Lung (tissue), 12 donors: ENCODE data around the gene TPI1. TPM values are rescaled to one million over a fixed set of nuclear protein-coding genes. Genes with fewer than 3 reads are reported as not detected.

ENCODE experiments used
- ATAC-seq: fragments of 200-7000 bp; cut with Tn5 transposase; one replicate; pipeline ENCODE4 v1.9.1; 2020; ENCODE audit warnings: moderate number of reproducible peaks; ENCODE audit not compliant: insufficient read depth, low FRiP score
- DNase-seq, 3 donors: peaks; one replicate each; pipeline ENCODE4 v3.0.0-alpha.2; 2013 to 2017
- H3K27ac ChIP-seq, 2 donors: one replicate each; pipeline ENCODE4 v1.5.1; 2013; ENCODE audit warnings: mild to moderate bottlenecking in 2 of 2, moderate library complexity in 2 of 2, control low read depth in 1 of 2, inconsistent platforms in 1 of 2, low read depth in 1 of 2, low read length in 1 of 2
- H3K27me3 ChIP-seq, 3 donors: one replicate each; pipeline ENCODE4 v1.5.1; 2013; ENCODE audit warnings: low read length in 2 of 3; ENCODE audit not compliant: control insufficient read depth in 3 of 3, insufficient read depth in 3 of 3
- H3K36me3 ChIP-seq, 4 donors: one replicate each; pipeline ENCODE4 v1.5.1; 2013; ENCODE audit warnings: low read length in 4 of 4, mild to moderate bottlenecking in 1 of 4, moderate library complexity in 1 of 4; ENCODE audit not compliant: control insufficient read depth in 4 of 4, insufficient read depth in 4 of 4
- H3K4me1 ChIP-seq, 5 donors: one replicate each; pipeline ENCODE4 v1.5.1; 2013; ENCODE audit warnings: low read length in 5 of 5, mild to moderate bottlenecking in 2 of 5, moderate library complexity in 1 of 5; ENCODE audit not compliant: control insufficient read depth in 5 of 5, insufficient read depth in 5 of 5
- H3K4me3 ChIP-seq: one replicate; pipeline ENCODE4 v1.5.1; 2013; ENCODE audit warnings: mild to moderate bottlenecking, control low read depth, moderate library complexity
- H3K9ac ChIP-seq, 2 donors: one replicate each; pipeline ENCODE4 v1.5.1; 2013; ENCODE audit warnings: low read length in 2 of 2, control low read depth in 1 of 2; ENCODE audit not compliant: insufficient read depth in 1 of 2
- H3K9me3 ChIP-seq, 4 donors: one replicate each; pipeline ENCODE4 v1.5.1; 2013; ENCODE audit warnings: low read length in 3 of 4, mild to moderate bottlenecking in 1 of 4, moderate library complexity in 1 of 4; ENCODE audit not compliant: control insufficient read depth in 4 of 4, insufficient read depth in 3 of 4
- WGBS, 2 donors: extraction: QIAGEN DNeasy Blood & Tissue Kit; methylation state at CpG; one replicate each; pipeline ENCODE4 v1.1.7; 2013; 5-methylcytosine and 5-hydroxymethylcytosine counted together
- polyA plus RNA-seq, 2 donors: library from polyadenylated mRNA; stranded (reverse); fragments of 200-250 nt; gene quantifications; one replicate each; pipeline ENCODE4 v1.2.1, GENCODE V29; 2013
- total RNA-seq, 2 donors: library from RNA; depleted of rRNA in 1 of 2; stranded (reverse); fragments of >200 nt in 1 of 2; gene quantifications; one replicate each; pipeline ENCODE4 v1.2.1, GENCODE V29; 2014 to 2021
- TF ChIP-seq, protein P1 (sequence below): IDR thresholded peaks from 2 replicates; pipeline ENCODE4 v1.5.1; 2012; ENCODE audit warnings: mild to moderate bottlenecking; ENCODE audit errors: control extremely low read depth, extremely low read depth
- donor health status: control.
- donor health status: control.
- donor health status: Bipolar disorder and iron deficiency.
- donor health status: healthy.
- donor health status: DM: yes; HTN: yes; CAD: no.

TPI1 gene
- total and polyA plus RNA-seq, 4 donors = 256 to 1,097 (median 435) TPM

DNA sequence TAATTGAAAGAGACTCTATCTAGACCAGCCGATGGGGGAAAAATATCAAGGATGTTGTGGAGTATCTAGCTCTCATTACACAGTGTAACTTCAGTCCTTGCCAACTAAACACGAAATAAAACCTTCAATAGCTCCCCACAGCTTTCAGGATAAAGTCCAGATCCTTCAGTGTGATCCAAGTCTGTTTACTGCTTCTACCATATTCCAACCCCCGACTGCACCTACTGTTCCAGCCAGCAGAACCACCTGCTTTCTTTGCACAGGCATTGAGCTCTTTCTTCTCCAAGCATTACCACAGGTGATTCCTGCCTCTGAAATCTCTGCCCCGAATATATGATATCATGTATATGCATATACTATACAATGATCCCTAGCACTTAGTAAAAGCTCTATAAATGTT lies 35.1 kb downstream of the TPI1 start:
- WGBS, 2 donors = 87 to 95% methylated on average over 4 of the region's 4 CpGs
- Histone ChIP-seq H3K27me3 (no peaks in the 10 kb centered on the region), H3K27ac (no peak overlapping the region), H3K9ac (no peak overlapping the region), H3K4me1 (peaks cover 4 to 20% (median 8%) of the 10 kb centered on the region in 5 donors), H3K36me3 (peaks cover 0 to 3% (median 1%) of the 10 kb centered on the region in 4 donors), H3K9me3 (no peaks in the 10 kb centered on the region), H3K4me3 (no peak overlapping the region)
- no peak for DNase-seq
- TF ChIP-seq, protein P1, sequence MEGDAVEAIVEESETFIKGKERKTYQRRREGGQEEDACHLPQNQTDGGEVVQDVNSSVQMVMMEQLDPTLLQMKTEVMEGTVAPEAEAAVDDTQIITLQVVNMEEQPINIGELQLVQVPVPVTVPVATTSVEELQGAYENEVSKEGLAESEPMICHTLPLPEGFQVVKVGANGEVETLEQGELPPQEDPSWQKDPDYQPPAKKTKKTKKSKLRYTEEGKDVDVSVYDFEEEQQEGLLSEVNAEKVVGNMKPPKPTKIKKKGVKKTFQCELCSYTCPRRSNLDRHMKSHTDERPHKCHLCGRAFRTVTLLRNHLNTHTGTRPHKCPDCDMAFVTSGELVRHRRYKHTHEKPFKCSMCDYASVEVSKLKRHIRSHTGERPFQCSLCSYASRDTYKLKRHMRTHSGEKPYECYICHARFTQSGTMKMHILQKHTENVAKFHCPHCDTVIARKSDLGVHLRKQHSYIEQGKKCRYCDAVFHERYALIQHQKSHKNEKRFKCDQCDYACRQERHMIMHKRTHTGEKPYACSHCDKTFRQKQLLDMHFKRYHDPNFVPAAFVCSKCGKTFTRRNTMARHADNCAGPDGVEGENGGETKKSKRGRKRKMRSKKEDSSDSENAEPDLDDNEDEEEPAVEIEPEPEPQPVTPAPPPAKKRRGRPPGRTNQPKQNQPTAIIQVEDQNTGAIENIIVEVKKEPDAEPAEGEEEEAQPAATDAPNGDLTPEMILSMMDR = no peak
- ATAC-seq = no peak

DNA sequence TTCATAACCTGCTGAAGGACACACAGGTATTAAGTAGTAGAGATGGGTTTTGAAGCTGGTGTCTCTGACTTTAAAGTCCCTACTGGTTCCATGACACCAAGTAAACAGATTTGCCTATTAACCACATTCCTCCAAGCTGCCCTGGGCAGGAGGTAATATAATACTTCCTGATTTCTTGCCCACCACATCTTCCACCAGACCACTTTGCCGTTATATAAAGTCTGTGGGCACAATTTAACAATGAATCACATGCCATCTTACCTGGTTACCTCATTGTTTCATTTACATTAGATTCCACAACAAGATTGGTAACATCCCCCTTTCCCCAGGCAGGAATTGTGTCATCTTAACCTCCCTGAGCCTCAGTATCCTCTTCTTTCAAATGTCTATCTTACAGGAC lies 36.4 kb downstream of the TPI1 start:
- ATAC-seq (no peak), DNase-seq (no peak)
- no peak overlapping the region for H3K4me3 ChIP-seq
- H3K9ac ChIP-seq = no peak overlapping the region
- 38 to 53% methylated on average over 1 of the region's 1 CpG for WGBS, 2 donors
- H3K36me3 ChIP-seq = peaks cover 0 to 5% (median 1%) of the 10 kb centered on the region in 4 donors
- H3K4me1 ChIP-seq = peaks cover 4 to 20% (median 8%) of the 10 kb centered on the region in 5 donors
- TF ChIP-seq, protein P1 = no peak
- no peaks in the 10 kb centered on the region for H3K27me3 ChIP-seq
- H3K27ac ChIP-seq = no peak overlapping the region
- no peaks in the 10 kb centered on the region for H3K9me3 ChIP-seq

GRCh38 chr12:6904280-6905276 lies 37.2 kb downstream of the TPI1 start, which contains the start of gene LRRC23:
TSS of gene LRRC23 (plus strand) at chr12:6904822. CDS start at chr12:6905634, 812 bp downstream.
- H3K9ac ChIP-seq = peak within 1 kb of the TSS; percentile 95 to 99
- peak; percentile 93 for ATAC-seq
- TF ChIP-seq, protein P1 = peak; percentile 14
- peaks cover 4 to 19% (median 8%) of the 10 kb centered on the region in 5 donors for H3K4me1 ChIP-seq
- H3K9me3 ChIP-seq = no peaks in the 10 kb centered on the region
- peak within 1 kb of the TSS; percentile 49 to 93 for H3K27ac ChIP-seq
- peaks cover 0 to 5% (median 1%) of the 10 kb centered on the region in 4 donors for H3K36me3 ChIP-seq
- peak; percentile 98 to 99 (median 98) for DNase-seq
- H3K4me3 ChIP-seq = peak within 1 kb of the TSS; percentile 70
- WGBS, 2 donors = 6 to 7% methylated on average over 34 of the region's 34 CpGs
- H3K27me3 ChIP-seq = no peaks in the 10 kb centered on the region
